GM12878 (cell line): ENCODE results near the gene CD70. TPM values are rescaled to one million over a fixed set of nuclear protein-coding genes. Genes with fewer than 3 reads are reported as not detected.
"Not testable (repeated sequence)": the region's sequence is repeated elsewhere in the genome, so short reads cannot be mapped to it uniquely, and the experiment has no call there.

Experiments
- ATAC-seq: fragments of 200-7000 bp; cut with Tn5 transposase; 3 replicates; pipeline ENCODE4 v1.9.1; 2020; ENCODE audit warnings: mild to moderate bottlenecking, moderate library complexity
- BruUV-seq: library from RNA; stranded (reverse); fragments of 400-500 nt; replicated peaks from 2 replicates; lab custom pipeline; 2021; lab: Mats Ljungman, UMichigan
- CTCF ChIA-PET: fragments of 300-600 bp; sonication (Branson Sonifier 250); formaldehyde crosslinking; extraction: SDS; loops from one replicate; lab custom pipeline; 2021; ENCODE audit warnings: inconsistent platforms; lab: Yijun Ruan, JAX
- POLR2A ChIA-PET: fragments of 350-600 bp; formaldehyde crosslinking; extraction: SDS; loops from one replicate; lab custom pipeline; 2021; ENCODE audit warnings: inconsistent platforms; lab: Charles Lee
- RAD21 ChIA-PET: fragments of 300-600 bp; sonication (Branson Sonifier 250); formaldehyde crosslinking; loops from one replicate; lab custom pipeline; 2023; ENCODE audit warnings: antibody characterized with exemption; ENCODE audit not compliant: unreplicated experiment; lab: Charles Lee
- SMC1A ChIA-PET: fragments of 300-600 bp; sonication (Branson Sonifier 250); formaldehyde crosslinking; loops from one replicate; lab custom pipeline; 2023; ENCODE audit not compliant: unreplicated experiment, uncharacterized antibody; lab: Charles Lee
- DNase-seq: peaks from one replicate; pipeline ENCODE4 v3.0.0-alpha.2; 2011; ENCODE audit warnings: low read depth, low spot score
- FAIRE-seq: peaks from 3 replicates; lab custom pipeline; 2011; peaks lifted over from hg19 to GRCh38; lab: Jason Lieb, UNC
- H2AFZ ChIP-seq: 2 replicates; pipeline ENCODE4 v1.6.0; 2011; ENCODE audit warnings: low read depth, low read length, control low read depth; ENCODE audit not compliant: control insufficient read depth
- H3K27ac ChIP-seq: 2 replicates; pipeline ENCODE4 v1.5.1; 2011; ENCODE audit warnings: control low read depth; ENCODE audit not compliant: control insufficient read depth, insufficient read depth
- H3K27me3 ChIP-seq, 2 experiments: replicated peaks in 1 of 2; 2 replicates each; pipeline versions ENCODE4 v1.6.0 to v1.6.1; 2011; ENCODE audit warnings: low read length in 1 of 2; ENCODE audit not compliant: control insufficient read depth in 2 of 2, insufficient read depth in 2 of 2
- H3K36me3 ChIP-seq, 2 experiments: 2 replicates each; pipeline ENCODE4 v1.5.1; 2011; ENCODE audit warnings: low read length in 1 of 2; ENCODE audit not compliant: control insufficient read depth in 2 of 2, insufficient read depth in 2 of 2
- H3K4me1 ChIP-seq: 2 replicates; pipeline ENCODE4 v1.6.1; 2011; ENCODE audit warnings: mild to moderate bottlenecking, low read length, moderate library complexity, mixed read lengths; ENCODE audit not compliant: control insufficient read depth, insufficient read depth
- H3K4me2 ChIP-seq: 2 replicates; pipeline ENCODE4 v1.6.0; 2011; ENCODE audit warnings: control low read depth; ENCODE audit not compliant: control insufficient read depth, insufficient read depth
- H3K4me3 ChIP-seq: fragments of 200-600 bp; sonication (generic); 2 replicates; pipeline ENCODE4 v1.5.1; 2016
- H3K79me2 ChIP-seq: 2 replicates; pipeline ENCODE4 v1.6.0; 2011; ENCODE audit warnings: low read length; ENCODE audit not compliant: control insufficient read depth, insufficient read depth
- H3K9ac ChIP-seq: 2 replicates; pipeline ENCODE4 v1.8.0; 2011; ENCODE audit warnings: low read length, control low read depth, mixed read lengths; ENCODE audit not compliant: control insufficient read depth, insufficient read depth
- H3K9me3 ChIP-seq: replicated peaks from 3 replicates; pipeline ENCODE4 v1.5.1; 2011; ENCODE audit warnings: mild to moderate bottlenecking, low read length; ENCODE audit not compliant: control insufficient read depth, insufficient read depth
- H4K20me1 ChIP-seq: 2 replicates; pipeline ENCODE4 v1.6.0; 2011; ENCODE audit not compliant: control insufficient read depth, insufficient read depth
- WGBS: methylation state at CpG from one replicate; pipeline ENCODE4 v1.1.6; 2016; ENCODE audit warnings: low lambda C conversion rate; ENCODE audit not compliant: insufficient replicate concordance, insufficient coverage; ENCODE audit errors: missing lambda C conversion rate; 5-methylcytosine and 5-hydroxymethylcytosine counted together
- in situ Hi-C: fragments of 300-500 bp; cut with MboI; formaldehyde crosslinking; loops from 9 replicates; pipeline ENCODE4 v1.14.3; 2018; ENCODE audit warnings: mixed read lengths
- intact Hi-C: fragments of 100-400 bp; cut with micrococcal nuclease; formaldehyde crosslinking; loops from one replicate; pipeline ENCODE4 v1.14.2; 2022; ENCODE audit not compliant: unreplicated experiment
- polyA plus RNA-seq, 11 experiments: library from polyadenylated mRNA; depleted of rRNA in 4 of 11; unstranded in 6 of 11; stranded (reverse) in 5 of 11; fragments of >200 nt; fragmentation: Nextera tagmentation in 4 of 11; fragmentation: Illumina TruSeq in 1 of 11; extraction: Ambion mirVana in 4 of 11; extraction: Trizol in 1 of 11; gene quantifications; 1 replicate in 1 of 11; 2 replicates in 10 of 11; pipeline versions ENCODE4 v1.2.1 to v1.2.3, GENCODE V29; 2011 to 2016; ENCODE audit warnings: inconsistent platforms in 2 of 11, missing spikeins in 2 of 11, low read depth in 1 of 11
- total RNA-seq, 4 experiments: library from RNA; depleted of rRNA in 3 of 4; stranded (reverse); fragments of >200 nt in 3 of 4; fragmentation: Illumina TruSeq in 1 of 4; extraction: Trizol in 1 of 4; gene quantifications; 2 replicates each; pipeline versions ENCODE4 v1.2.1 to v1.2.3, GENCODE V29; 2013 to 2021
- TF ChIP-seq, protein P1 (sequence below): IDR thresholded peaks from 2 replicates; pipeline ENCODE4 v1.6.1; 2011; ENCODE audit warnings: borderline replicate concordance, low read depth, mild to moderate bottlenecking, moderate library complexity, mixed read lengths, low read length; ENCODE audit not compliant: insufficient read depth; ENCODE audit errors: extremely low read length
- TF ChIP-seq, protein P2 (sequence below): fragments of 450-650 bp; IDR thresholded peaks from 2 replicates; pipeline ENCODE4 v1.6.1; 2017; ENCODE audit warnings: mild to moderate bottlenecking, moderate library complexity

CD70 gene
- total and polyA plus RNA-seq, 10 of the 15 experiments (the other 5 are each of a cell fraction or from before 2014, with no cell fraction given) = 16.4 to 441 (median 265) TPM

DNA sequence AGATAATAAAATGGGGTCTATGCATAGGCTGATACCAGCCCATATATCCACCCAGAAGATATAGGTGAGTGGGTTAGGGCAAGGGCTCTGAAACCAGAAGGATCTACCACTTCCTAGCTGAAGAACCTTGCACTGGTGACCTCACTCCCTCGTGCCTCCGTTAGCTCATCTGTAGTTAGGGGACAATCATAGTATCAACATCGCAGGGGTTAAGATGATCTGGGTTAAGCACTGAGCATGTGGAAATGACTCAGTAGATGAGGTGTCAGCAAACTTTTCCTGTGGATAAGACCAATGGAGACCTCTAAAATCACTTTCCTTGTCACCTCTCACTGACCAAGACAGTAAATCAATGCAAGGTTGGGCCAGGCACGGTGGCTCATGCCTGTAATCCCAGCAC, 48.5 kb upstream of the CD70 start (continued):
- TF ChIP-seq, protein P1, sequence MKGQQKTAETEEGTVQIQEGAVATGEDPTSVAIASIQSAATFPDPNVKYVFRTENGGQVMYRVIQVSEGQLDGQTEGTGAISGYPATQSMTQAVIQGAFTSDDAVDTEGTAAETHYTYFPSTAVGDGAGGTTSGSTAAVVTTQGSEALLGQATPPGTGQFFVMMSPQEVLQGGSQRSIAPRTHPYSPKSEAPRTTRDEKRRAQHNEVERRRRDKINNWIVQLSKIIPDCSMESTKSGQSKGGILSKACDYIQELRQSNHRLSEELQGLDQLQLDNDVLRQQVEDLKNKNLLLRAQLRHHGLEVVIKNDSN = no peak
- TF ChIP-seq, protein P2, sequence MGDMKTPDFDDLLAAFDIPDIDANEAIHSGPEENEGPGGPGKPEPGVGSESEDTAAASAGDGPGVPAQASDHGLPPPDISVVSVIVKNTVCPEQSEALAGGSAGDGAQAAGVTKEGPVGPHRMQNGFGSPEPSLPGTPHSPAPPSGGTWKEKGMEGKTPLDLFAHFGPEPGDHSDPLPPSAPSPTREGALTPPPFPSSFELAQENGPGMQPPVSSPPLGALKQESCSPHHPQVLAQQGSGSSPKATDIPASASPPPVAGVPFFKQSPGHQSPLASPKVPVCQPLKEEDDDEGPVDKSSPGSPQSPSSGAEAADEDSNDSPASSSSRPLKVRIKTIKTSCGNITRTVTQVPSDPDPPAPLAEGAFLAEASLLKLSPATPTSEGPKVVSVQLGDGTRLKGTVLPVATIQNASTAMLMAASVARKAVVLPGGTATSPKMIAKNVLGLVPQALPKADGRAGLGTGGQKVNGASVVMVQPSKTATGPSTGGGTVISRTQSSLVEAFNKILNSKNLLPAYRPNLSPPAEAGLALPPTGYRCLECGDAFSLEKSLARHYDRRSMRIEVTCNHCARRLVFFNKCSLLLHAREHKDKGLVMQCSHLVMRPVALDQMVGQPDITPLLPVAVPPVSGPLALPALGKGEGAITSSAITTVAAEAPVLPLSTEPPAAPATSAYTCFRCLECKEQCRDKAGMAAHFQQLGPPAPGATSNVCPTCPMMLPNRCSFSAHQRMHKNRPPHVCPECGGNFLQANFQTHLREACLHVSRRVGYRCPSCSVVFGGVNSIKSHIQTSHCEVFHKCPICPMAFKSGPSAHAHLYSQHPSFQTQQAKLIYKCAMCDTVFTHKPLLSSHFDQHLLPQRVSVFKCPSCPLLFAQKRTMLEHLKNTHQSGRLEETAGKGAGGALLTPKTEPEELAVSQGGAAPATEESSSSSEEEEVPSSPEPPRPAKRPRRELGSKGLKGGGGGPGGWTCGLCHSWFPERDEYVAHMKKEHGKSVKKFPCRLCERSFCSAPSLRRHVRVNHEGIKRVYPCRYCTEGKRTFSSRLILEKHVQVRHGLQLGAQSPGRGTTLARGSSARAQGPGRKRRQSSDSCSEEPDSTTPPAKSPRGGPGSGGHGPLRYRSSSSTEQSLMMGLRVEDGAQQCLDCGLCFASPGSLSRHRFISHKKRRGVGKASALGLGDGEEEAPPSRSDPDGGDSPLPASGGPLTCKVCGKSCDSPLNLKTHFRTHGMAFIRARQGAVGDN = no peak

DNA sequence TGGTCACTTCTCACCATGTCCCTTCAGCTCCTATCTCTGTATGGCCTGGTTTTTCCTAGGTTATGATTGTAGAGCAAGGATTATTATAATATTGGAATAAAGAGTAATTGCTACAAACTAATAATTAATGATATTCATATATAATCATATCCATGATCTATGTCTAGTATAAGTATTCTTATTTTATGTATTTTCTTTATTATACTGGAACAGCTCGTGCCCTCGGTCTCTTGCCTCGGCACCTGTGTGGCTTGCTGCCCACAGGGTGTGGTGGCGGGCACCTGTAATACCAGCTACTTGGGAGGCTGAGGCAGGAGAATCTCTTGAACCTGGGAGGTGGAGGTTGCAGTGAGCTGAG, 42.5 kb upstream of the CD70 start:
- ATAC-seq, H3K9me3 ChIP-seq, H3K27me3 ChIP-seq, H3K4me3 ChIP-seq, H3K9ac ChIP-seq, H3K36me3 ChIP-seq, H3K79me2 ChIP-seq, DNase-seq, H2AFZ ChIP-seq, FAIRE-seq, H3K4me2 ChIP-seq, H3K27ac ChIP-seq, BruUV-seq, H4K20me1 ChIP-seq: not testable (repeated sequence)
- ChIA-PET CTCF (interaction anchor here (0.7 to 4.1 kb wide), 29 partner anchors 8 to 261 kb away, joined by 3 to 46 read pairs (median 4); partner anchors contain the start of genes ALKBH7, CD70, DENND1C and GPR108), POLR2A (interaction anchor here (0.8 to 1.6 kb wide), 7 partner anchors 19 to 117 kb away, joined by 3 to 7 read pairs (median 4); no protein-coding TSS in a partner anchor), SMC1A (interaction anchor here (0.6 to 4.6 kb wide), 21 partner anchors 8 to 230 kb away, joined by 3 to 24 read pairs (median 4); no protein-coding TSS in a partner anchor), RAD21 (interaction anchor here (0.7 to 4.3 kb wide), 22 partner anchors 9 to 261 kb away, joined by 3 to 43 read pairs (median 4); partner anchors contain the start of genes ALKBH7, GPR108, TNFSF14 and VAV1)
- in situ Hi-C loops (loop anchor here (5.0 kb wide), 1 partner anchor 229 kb away; no protein-coding TSS in a partner anchor), intact Hi-C loops (loop anchor here (1.0 to 5.0 kb wide), 5 partner anchors 37 to 230 kb away; partner anchors contain the start of genes CD70 and TNFSF14)
- peaks cover 12% of the 10 kb centered on the region for H3K4me1 ChIP-seq
- 47% methylated on average over 4 of the region's 4 CpGs for WGBS
